MM.1S (cell line): ENCODE data around the gene MFF.

ENCODE experiments used
- DNase-seq: peaks from one replicate; pipeline ENCODE4 v3.0.0-alpha.2; 2015
- H2AFZ ChIP-seq: fragments of 300-600 bp; sonication (generic); 2 replicates; pipeline ENCODE4 v1.6.0; 2016; ENCODE audit warnings: antibody characterized with exemption, low read length
- H3F3A ChIP-seq: fragments of 300-600 bp; sonication (generic); 2 replicates; pipeline ENCODE4 v1.6.1; 2016; ENCODE audit warnings: mild to moderate bottlenecking, antibody characterized with exemption, low read length, moderate library complexity, mixed read lengths; ENCODE audit not compliant: insufficient read depth
- H3K27ac ChIP-seq: fragments of 300-600 bp; sonication (generic); 2 replicates; pipeline ENCODE4 v1.5.1; 2016; ENCODE audit warnings: mild to moderate bottlenecking, low read length
- H3K27me3 ChIP-seq: fragments of 300-600 bp; sonication (generic); replicated peaks from 2 replicates; pipeline ENCODE4 v1.6.0; 2016; ENCODE audit warnings: low read length; ENCODE audit not compliant: insufficient read depth
- H3K36me3 ChIP-seq: fragments of 300-600 bp; sonication (generic); replicated peaks from 2 replicates; pipeline ENCODE4 v1.6.1; 2016; ENCODE audit warnings: mild to moderate bottlenecking, low read length, mixed read lengths; ENCODE audit not compliant: insufficient read depth
- H3K4me1 ChIP-seq: fragments of 300-600 bp; sonication (generic); 2 replicates; pipeline ENCODE4 v1.6.1; 2016; ENCODE audit warnings: low read length, mixed read lengths
- H3K4me2 ChIP-seq: fragments of 300-600 bp; sonication (generic); 2 replicates; pipeline ENCODE4 v1.6.0; 2016; ENCODE audit warnings: low read depth, low read length
- H3K4me3 ChIP-seq: fragments of 300-600 bp; sonication (generic); 2 replicates; pipeline ENCODE4 v1.5.1; 2016; ENCODE audit warnings: low read length, mixed read lengths
- H3K79me2 ChIP-seq: fragments of 300-600 bp; sonication (generic); 2 replicates; pipeline ENCODE4 v1.6.1; 2016; ENCODE audit warnings: mixed run types, low read length, mixed read lengths
- H3K9ac ChIP-seq: fragments of 300-600 bp; sonication (generic); 2 replicates; pipeline ENCODE4 v1.6.1; 2016; ENCODE audit warnings: low read length, mixed read lengths
- H3K9me2 ChIP-seq: fragments of 300-600 bp; sonication (generic); replicated peaks from 2 replicates; pipeline ENCODE4 v1.6.1; 2016; ENCODE audit warnings: mild to moderate bottlenecking, low read length, mixed read lengths; ENCODE audit not compliant: insufficient read depth
- H3K9me3 ChIP-seq: fragments of 300-600 bp; sonication (generic); replicated peaks from 2 replicates; pipeline ENCODE4 v1.6.1; 2016; ENCODE audit warnings: mild to moderate bottlenecking, low read length, mixed read lengths; ENCODE audit not compliant: insufficient read depth
- H4K20me1 ChIP-seq: fragments of 300-600 bp; sonication (generic); 2 replicates; pipeline ENCODE4 v1.6.1; 2016; ENCODE audit warnings: mild to moderate bottlenecking, low read length, moderate library complexity, mixed read lengths; ENCODE audit not compliant: insufficient read depth
- EZH2 ChIP-seq: fragments of 300-600 bp; sonication (generic); optimal IDR thresholded peaks from 2 replicates; pipeline ENCODE3; 2017; ENCODE audit warnings: low read depth, mild to moderate bottlenecking, antibody characterized with exemption, low read length, mixed read lengths
- EZH2phosphoT487 ChIP-seq: fragments of 300-600 bp; sonication (generic); IDR thresholded peaks from 2 replicates; pipeline ENCODE4 v1.6.1; 2018; ENCODE audit warnings: antibody characterized with exemption, low read length
- TF ChIP-seq, protein P1 (sequence below): fragments of 300-600 bp; sonication (generic); IDR thresholded peaks from 2 replicates; pipeline ENCODE4 v1.5.1; 2016; ENCODE audit warnings: antibody characterized with exemption, low read length, mixed read lengths

Gene MFF, protein sequence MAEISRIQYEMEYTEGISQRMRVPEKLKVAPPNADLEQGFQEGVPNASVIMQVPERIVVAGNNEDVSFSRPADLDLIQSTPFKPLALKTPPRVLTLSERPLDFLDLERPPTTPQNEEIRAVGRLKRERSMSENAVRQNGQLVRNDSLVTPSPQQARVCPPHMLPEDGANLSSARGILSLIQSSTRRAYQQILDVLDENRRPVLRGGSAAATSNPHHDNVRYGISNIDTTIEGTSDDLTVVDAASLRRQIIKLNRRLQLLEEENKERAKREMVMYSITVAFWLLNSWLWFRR

DNA sequence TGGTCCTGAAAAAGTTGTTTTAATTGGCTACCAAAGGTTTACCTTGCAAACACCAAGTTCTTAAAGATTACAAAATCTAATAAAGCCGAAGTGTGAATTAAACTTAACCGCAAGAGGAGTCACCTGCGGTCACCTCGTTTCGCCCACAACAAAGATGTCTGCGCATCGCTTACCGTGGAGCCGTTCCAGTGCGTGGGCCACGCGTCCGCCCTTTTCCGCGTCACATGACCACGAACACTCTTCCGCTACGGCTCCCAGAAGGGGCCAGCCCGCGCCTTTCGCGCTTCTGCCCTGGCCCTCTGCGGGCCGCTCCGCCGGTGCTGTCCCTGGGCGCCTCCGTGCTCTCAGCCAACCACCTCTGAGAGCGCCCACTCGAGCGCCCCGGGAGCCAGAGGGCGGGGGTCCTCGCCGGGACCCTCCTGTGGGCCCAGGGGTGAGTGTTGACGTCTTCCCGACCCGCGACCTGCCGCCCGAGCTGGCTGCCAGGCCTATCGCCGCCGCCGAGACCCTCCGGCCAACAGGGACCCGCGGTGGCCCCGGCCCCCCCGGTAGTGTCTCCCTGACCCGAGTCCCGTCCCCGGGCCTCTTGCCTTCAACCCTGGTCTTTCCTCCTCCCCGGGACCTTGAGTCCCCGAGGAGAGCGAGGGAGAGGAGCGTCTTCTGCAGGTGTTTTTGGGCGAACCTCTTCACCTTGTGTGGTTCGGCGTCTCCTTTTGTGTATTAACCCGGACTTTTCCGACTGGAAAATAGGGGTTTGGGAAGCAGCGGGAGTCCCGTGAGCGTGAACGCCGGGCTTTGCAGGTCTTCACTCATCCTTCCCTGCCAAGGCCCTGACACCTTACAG, at the start of gene MFF:
Gene MFF, plus strand, starts transcription at position 257 of the 844 bp plus-strand sequence. CDS start 5,415 bp downstream, outside the sequence.
- H3F3A ChIP-seq, result peaks cover 16% of the 10 kb centered on the region
- peak within 1 kb of the TSS; percentile 88 for H3K4me3 ChIP-seq
- H3K4me2 ChIP-seq, result peak within 1 kb of the TSS; percentile 87
- TF ChIP-seq, protein P1, sequence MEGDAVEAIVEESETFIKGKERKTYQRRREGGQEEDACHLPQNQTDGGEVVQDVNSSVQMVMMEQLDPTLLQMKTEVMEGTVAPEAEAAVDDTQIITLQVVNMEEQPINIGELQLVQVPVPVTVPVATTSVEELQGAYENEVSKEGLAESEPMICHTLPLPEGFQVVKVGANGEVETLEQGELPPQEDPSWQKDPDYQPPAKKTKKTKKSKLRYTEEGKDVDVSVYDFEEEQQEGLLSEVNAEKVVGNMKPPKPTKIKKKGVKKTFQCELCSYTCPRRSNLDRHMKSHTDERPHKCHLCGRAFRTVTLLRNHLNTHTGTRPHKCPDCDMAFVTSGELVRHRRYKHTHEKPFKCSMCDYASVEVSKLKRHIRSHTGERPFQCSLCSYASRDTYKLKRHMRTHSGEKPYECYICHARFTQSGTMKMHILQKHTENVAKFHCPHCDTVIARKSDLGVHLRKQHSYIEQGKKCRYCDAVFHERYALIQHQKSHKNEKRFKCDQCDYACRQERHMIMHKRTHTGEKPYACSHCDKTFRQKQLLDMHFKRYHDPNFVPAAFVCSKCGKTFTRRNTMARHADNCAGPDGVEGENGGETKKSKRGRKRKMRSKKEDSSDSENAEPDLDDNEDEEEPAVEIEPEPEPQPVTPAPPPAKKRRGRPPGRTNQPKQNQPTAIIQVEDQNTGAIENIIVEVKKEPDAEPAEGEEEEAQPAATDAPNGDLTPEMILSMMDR, result peak; percentile 54
- TF ChIP-seq EZH2, result no peak
- H3K9me2 ChIP-seq, result no peaks in the 10 kb centered on the region
- no peaks in the 10 kb centered on the region for H3K36me3 ChIP-seq
- no peaks in the 10 kb centered on the region for H4K20me1 ChIP-seq
- peak; percentile 95 for DNase-seq
- peaks cover 53% of the 10 kb centered on the region for H3K79me2 ChIP-seq
- H3K9ac ChIP-seq, result peak within 1 kb of the TSS; percentile 97
- H3K9me3 ChIP-seq, result no peaks in the 10 kb centered on the region
- no peaks in the 10 kb centered on the region for H3K27me3 ChIP-seq
- peak within 1 kb of the TSS; percentile 82 for H3K27ac ChIP-seq
- peak within 1 kb of the TSS; percentile 62 for H2AFZ ChIP-seq
- H3K4me1 ChIP-seq, result peaks cover 5% of the 10 kb centered on the region; the same call in 1 of the 2 replicates

DNA sequence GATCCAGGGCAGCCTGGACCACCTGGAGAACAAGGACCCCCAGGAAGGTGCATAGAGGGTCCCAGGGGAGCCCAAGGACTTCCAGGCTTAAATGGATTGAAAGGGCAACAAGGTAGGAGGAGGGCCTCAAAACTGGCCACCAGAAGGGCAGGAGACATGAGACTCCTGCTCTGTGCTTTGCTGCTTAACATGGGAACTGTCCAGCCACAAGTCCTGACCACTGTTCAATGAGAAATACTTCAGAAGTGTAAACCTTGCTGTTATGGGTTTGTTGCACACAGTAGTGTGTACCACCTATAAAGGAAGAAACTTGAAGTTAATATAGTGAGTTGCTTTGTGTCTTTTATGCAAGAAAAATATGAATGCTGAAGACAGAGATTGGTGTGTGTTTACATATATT, 44.2 kb upstream of the MFF start:
- H3F3A ChIP-seq, result no peaks in the 10 kb centered on the region
- no peaks in the 10 kb centered on the region for H4K20me1 ChIP-seq
- no peak overlapping the region for H3K4me2 ChIP-seq
- no peaks in the 10 kb centered on the region for H3K9me2 ChIP-seq
- H3K4me3 ChIP-seq, result no peak overlapping the region
- no peak for DNase-seq
- H3K9ac ChIP-seq, result no peak overlapping the region
- no peak overlapping the region for H3K27ac ChIP-seq
- TF ChIP-seq, protein P1, result no peak
- TF ChIP-seq EZH2phosphoT487 (no peak), EZH2 (no peak)
- no peaks in the 10 kb centered on the region for H3K9me3 ChIP-seq
- no peaks in the 10 kb centered on the region for H3K36me3 ChIP-seq
- no peaks in the 10 kb centered on the region for H3K4me1 ChIP-seq
- no peak overlapping the region for H2AFZ ChIP-seq
- no peaks in the 10 kb centered on the region for H3K79me2 ChIP-seq
- no peaks in the 10 kb centered on the region for H3K27me3 ChIP-seq

DNA sequence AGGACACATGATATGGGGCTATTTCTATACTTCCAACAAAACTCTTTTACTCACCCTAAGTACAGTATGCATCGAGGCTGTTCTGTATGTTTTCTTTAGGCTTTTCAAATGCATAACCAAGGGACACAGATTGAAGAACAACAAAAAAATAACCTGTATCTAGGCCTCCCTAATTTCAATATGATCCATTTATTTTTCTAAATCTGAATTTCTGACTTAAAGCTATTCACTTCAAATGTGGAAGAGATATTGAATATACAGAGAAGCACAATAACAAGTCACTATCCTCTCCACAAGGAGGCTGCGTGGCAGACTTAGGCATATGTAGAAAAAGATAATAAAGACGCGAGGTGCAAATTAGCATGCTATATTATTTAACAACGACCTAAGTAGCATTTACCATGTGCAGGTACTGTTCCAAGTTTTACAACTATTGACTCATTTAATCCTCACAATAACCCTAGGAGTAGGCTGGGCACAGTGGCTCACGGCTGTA, 39.3 kb upstream of the MFF start:
- no peaks in the 10 kb centered on the region for H3K79me2 ChIP-seq
- no peaks in the 10 kb centered on the region for H3K9me2 ChIP-seq
- H3K27me3 ChIP-seq, result no peaks in the 10 kb centered on the region
- no peak overlapping the region for H3K4me2 ChIP-seq
- no peak for DNase-seq
- H3K4me3 ChIP-seq, result no peak overlapping the region
- H3F3A ChIP-seq, result no peaks in the 10 kb centered on the region
- H4K20me1 ChIP-seq, result no peaks in the 10 kb centered on the region
- no peaks in the 10 kb centered on the region; the same call in 1 of the 2 replicates for H3K9me3 ChIP-seq
- no peak overlapping the region for H3K9ac ChIP-seq
- no peaks in the 10 kb centered on the region for H3K36me3 ChIP-seq
- TF ChIP-seq EZH2phosphoT487, result no peak
- TF ChIP-seq, protein P1, result no peak
- TF ChIP-seq EZH2, result no peak
- no peaks in the 10 kb centered on the region for H3K4me1 ChIP-seq
- no peak overlapping the region for H2AFZ ChIP-seq
- H3K27ac ChIP-seq, result no peak overlapping the region
